Activated naive CD4-positive, alpha-beta T cell treated with Interleukin-2 at 50 U/mL for 16 hours (primary cell): ENCODE data around the gene C1QC.

Experiments used
- DNase-seq: peaks from one replicate; pipeline ENCODE4 v3.0.0-alpha.2; 2020

Gene C1QC

GRCh38 chr1:22643381-22643780, at the start of gene C1QC:
TSS of gene C1QC (plus strand) at chr1:22643633. CDS start at chr1:22644024, 391 bp downstream.
- no peak for DNase-seq

GRCh38 chr1:22594396-22594795, 49.0 kb upstream of the C1QC start:
- DNase-seq, result no peak

GRCh38 chr1:22595108-22595507, 48.3 kb upstream of the C1QC start:
- DNase-seq, result no peak

- no peak for DNase-seq
Measured at GRCh38 chr1:22597301-22597965, 46.0 kb upstream of the C1QC start.

GRCh38 chr1:22597996-22598395, 45.4 kb upstream of the C1QC start:
- no peak for DNase-seq

- no peak for DNase-seq
Measured at GRCh38 chr1:22598736-22599135, 44.7 kb upstream of the C1QC start.

- DNase-seq, result no peak
Measured at GRCh38 chr1:22600071-22600816, 43.2 kb upstream of the C1QC start.

GRCh38 chr1:22600817-22601605, 42.4 kb upstream of the C1QC start:
- DNase-seq, result no peak

- DNase-seq, result no peak
Measured at GRCh38 chr1:22601610-22602009, 41.8 kb upstream of the C1QC start.

GRCh38 chr1:22602060-22602740, 41.2 kb upstream of the C1QC start:
- no peak for DNase-seq

GRCh38 chr1:22606161-22606560, 37.3 kb upstream of the C1QC start:
- DNase-seq, result no peak

- no peak for DNase-seq
Measured at GRCh38 chr1:22607154-22607553, 36.3 kb upstream of the C1QC start.

GRCh38 chr1:22608361-22608760, 35.1 kb upstream of the C1QC start:
- DNase-seq, result no peak

GRCh38 chr1:22609291-22609690, 34.1 kb upstream of the C1QC start:
- DNase-seq, result no peak

GRCh38 chr1:22611530-22611947, 31.9 kb upstream of the C1QC start:
- DNase-seq, result peak; percentile 4

GRCh38 chr1:22612671-22613571, 30.5 kb upstream of the C1QC start:
- DNase-seq, result no peak

GRCh38 chr1:22613572-22613918, 29.9 kb upstream of the C1QC start:
- no peak for DNase-seq

- no peak for DNase-seq
Measured at GRCh38 chr1:22613951-22614350, 29.5 kb upstream of the C1QC start.

- no peak for DNase-seq
Measured at GRCh38 chr1:22615886-22616285, 27.5 kb upstream of the C1QC start.

GRCh38 chr1:22616571-22616970, 26.9 kb upstream of the C1QC start:
- DNase-seq, result no peak

GRCh38 chr1:22618056-22618455, 25.4 kb upstream of the C1QC start:
- no peak for DNase-seq

GRCh38 chr1:22619252-22619651, 24.2 kb upstream of the C1QC start:
- DNase-seq, result no peak
